HEK293 (cell line): ENCODE measurements around the gene AICDA.

Source experiments
- SP3 ChIP-seq: fragments of 450-650 bp; formaldehyde crosslinking; IDR thresholded peaks from 2 replicates; pipeline ENCODE4 v1.5.1; 2016; ENCODE audit warnings: missing biosample characterization, missing genetic modification characterization
- ZNF140 ChIP-seq: fragments of 450-650 bp; formaldehyde crosslinking; IDR thresholded peaks from 2 replicates; pipeline ENCODE4 v1.5.1; 2016; ENCODE audit warnings: missing biosample characterization, missing genetic modification characterization
- ZNF146 ChIP-seq: fragments of 450-650 bp; formaldehyde crosslinking; IDR thresholded peaks from 2 replicates; pipeline ENCODE4 v1.5.1; 2016; ENCODE audit warnings: missing biosample characterization, missing genetic modification characterization
- ZNF311 ChIP-seq: fragments of 450-650 bp; formaldehyde crosslinking; IDR thresholded peaks from 2 replicates; pipeline ENCODE4 v1.5.1; 2017; ENCODE audit warnings: missing biosample characterization, missing genetic modification characterization, borderline replicate concordance
- ZNF555 ChIP-seq: fragments of 450-650 bp; formaldehyde crosslinking; conservative IDR thresholded peaks from 2 replicates; pipeline ENCODE4 v1.5.1; 2017; ENCODE audit warnings: missing biosample characterization, mild to moderate bottlenecking, missing genetic modification characterization, inconsistent platforms
- TF ChIP-seq, protein P1 (sequence below): fragments of 450-650 bp; formaldehyde crosslinking; IDR thresholded peaks from 2 replicates; pipeline ENCODE4 v1.5.1; 2016; ENCODE audit warnings: missing biosample characterization, missing genetic modification characterization

DNA sequence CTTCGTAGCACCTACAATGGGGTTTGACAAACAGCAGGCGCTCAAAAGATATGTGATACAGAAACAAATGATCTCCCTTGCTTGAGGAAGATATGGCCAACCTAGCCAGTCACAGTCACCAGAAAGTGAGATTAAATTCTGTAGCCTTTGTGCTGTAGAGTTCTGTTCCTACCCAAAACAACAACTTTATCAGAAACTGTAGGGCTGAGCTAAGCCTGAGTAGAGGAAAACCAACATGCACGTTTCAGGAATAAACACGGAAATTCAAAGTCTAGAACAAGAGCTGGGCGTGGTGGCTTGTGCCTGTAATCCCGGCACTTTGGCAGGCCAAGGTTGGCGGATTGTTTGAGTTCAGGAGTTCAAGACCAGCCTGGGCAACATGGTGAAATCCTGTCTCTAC, 23.0 kb downstream of the AICDA start:
- TF ChIP-seq, protein P1, sequence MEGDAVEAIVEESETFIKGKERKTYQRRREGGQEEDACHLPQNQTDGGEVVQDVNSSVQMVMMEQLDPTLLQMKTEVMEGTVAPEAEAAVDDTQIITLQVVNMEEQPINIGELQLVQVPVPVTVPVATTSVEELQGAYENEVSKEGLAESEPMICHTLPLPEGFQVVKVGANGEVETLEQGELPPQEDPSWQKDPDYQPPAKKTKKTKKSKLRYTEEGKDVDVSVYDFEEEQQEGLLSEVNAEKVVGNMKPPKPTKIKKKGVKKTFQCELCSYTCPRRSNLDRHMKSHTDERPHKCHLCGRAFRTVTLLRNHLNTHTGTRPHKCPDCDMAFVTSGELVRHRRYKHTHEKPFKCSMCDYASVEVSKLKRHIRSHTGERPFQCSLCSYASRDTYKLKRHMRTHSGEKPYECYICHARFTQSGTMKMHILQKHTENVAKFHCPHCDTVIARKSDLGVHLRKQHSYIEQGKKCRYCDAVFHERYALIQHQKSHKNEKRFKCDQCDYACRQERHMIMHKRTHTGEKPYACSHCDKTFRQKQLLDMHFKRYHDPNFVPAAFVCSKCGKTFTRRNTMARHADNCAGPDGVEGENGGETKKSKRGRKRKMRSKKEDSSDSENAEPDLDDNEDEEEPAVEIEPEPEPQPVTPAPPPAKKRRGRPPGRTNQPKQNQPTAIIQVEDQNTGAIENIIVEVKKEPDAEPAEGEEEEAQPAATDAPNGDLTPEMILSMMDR (tag by site-specific recombination): no peak
- TF ChIP-seq ZNF311 (tag by site-specific recombination): no peak
- TF ChIP-seq ZNF555 (tag by site-specific recombination): no peak
- TF ChIP-seq ZNF140 (tag by site-specific recombination): no peak
- TF ChIP-seq ZNF146: no peak
- no peak for TF ChIP-seq SP3 (tag by site-specific recombination)
